Activated CD8-positive, alpha-beta T cell treated with anti-CD3 and anti-CD28 coated beads for 36 hours (primary cell): Measurements from ENCODE around the gene SEH1L. TPM values are rescaled to one million over a fixed set of nuclear protein-coding genes. Genes with fewer than 3 reads are reported as not detected.
"Not testable (repeated sequence)": the region's sequence is repeated elsewhere in the genome, so short reads cannot be mapped to it uniquely, and the experiment has no call there.

Source experiments
- ATAC-seq: fragments of 200-7000 bp; cut with Tn5 transposase; one replicate; pipeline ENCODE4 v1.10.0; 2021; ENCODE audit warnings: mild to moderate bottlenecking, moderate library complexity
- CTCF ChIA-PET: fragments of 350-600 bp; sonication (Branson Sonifier 250); formaldehyde crosslinking; loops from one replicate; lab custom pipeline; 2021; ENCODE audit warnings: antibody characterized with exemption; lab: Charles Lee
- POLR2A ChIA-PET: fragments of 350-600 bp; sonication (Branson Sonifier 250); formaldehyde crosslinking; loops from one replicate; lab custom pipeline; 2021; ENCODE audit warnings: antibody characterized with exemption; lab: Charles Lee
- DNase-seq: peaks from one replicate; pipeline ENCODE4 v3.0.0-alpha.2; 2020
- H3K27ac Mint-ChIP-seq: one replicate; pipeline ENCODE4 v1.8.0; 2021; ENCODE audit warnings: mild to moderate bottlenecking, mixed read lengths
- H3K27me3 Mint-ChIP-seq: one replicate; pipeline ENCODE4 v1.8.0; 2021; ENCODE audit warnings: mixed read lengths
- H3K36me3 Mint-ChIP-seq: one replicate; pipeline ENCODE4 v1.8.0; 2021; ENCODE audit warnings: low read depth, mixed read lengths
- H3K4me1 Mint-ChIP-seq: one replicate; pipeline ENCODE4 v1.8.0; 2021; ENCODE audit warnings: low read depth, mixed read lengths
- H3K4me3 Mint-ChIP-seq: one replicate; pipeline ENCODE4 v1.8.0; 2021; ENCODE audit warnings: mild to moderate bottlenecking, moderate library complexity, mixed read lengths
- H3K9me3 Mint-ChIP-seq: one replicate; pipeline ENCODE4 v1.8.0; 2021; ENCODE audit warnings: mixed read lengths
- intact Hi-C: fragments of 100-400 bp; cut with micrococcal nuclease; formaldehyde crosslinking; loops from one replicate; pipeline ENCODE4 v1.10.0; 2022
- total RNA-seq, 2 experiments: library from RNA; stranded (reverse); gene quantifications; one replicate each; pipeline ENCODE4 v1.2.3, GENCODE V29; 2021
- TF ChIP-seq, protein P1 (sequence below): fragments of 200-600 bp; IDR thresholded peaks from one replicate; pipeline ENCODE4 v1.8.0; 2022; ENCODE audit warnings: antibody characterized with exemption, mild to moderate bottlenecking

The SEH1L gene
- total RNA-seq, 2 experiments from 2014 or later = 105 to 110 TPM

- no peaks in the 10 kb centered on the region for H3K9me3 Mint-ChIP-seq
- H3K27me3 Mint-ChIP-seq = no peaks in the 10 kb centered on the region
- H3K4me3 Mint-ChIP-seq = no peak overlapping the region
- ChIA-PET CTCF (interaction anchor here (0.7 to 1.6 kb wide), 3 partner anchors 11 to 186 kb away, joined by 3 to 4 read pairs (median 3); partner anchors contain the start of gene CEP192), POLR2A (interaction anchor here (2.2 kb wide), 1 partner anchor 10 kb away, joined by 5 read pairs; no protein-coding TSS in a partner anchor)
- DNase-seq (no peak), ATAC-seq (peak; percentile 79)
- intact Hi-C loops = no loop called here
- H3K4me1 Mint-ChIP-seq = peaks cover 8% of the 10 kb centered on the region
- peaks cover 49% of the 10 kb centered on the region for H3K36me3 Mint-ChIP-seq
- H3K27ac Mint-ChIP-seq = peak overlapping the region; percentile 2
- TF ChIP-seq, protein P1, sequence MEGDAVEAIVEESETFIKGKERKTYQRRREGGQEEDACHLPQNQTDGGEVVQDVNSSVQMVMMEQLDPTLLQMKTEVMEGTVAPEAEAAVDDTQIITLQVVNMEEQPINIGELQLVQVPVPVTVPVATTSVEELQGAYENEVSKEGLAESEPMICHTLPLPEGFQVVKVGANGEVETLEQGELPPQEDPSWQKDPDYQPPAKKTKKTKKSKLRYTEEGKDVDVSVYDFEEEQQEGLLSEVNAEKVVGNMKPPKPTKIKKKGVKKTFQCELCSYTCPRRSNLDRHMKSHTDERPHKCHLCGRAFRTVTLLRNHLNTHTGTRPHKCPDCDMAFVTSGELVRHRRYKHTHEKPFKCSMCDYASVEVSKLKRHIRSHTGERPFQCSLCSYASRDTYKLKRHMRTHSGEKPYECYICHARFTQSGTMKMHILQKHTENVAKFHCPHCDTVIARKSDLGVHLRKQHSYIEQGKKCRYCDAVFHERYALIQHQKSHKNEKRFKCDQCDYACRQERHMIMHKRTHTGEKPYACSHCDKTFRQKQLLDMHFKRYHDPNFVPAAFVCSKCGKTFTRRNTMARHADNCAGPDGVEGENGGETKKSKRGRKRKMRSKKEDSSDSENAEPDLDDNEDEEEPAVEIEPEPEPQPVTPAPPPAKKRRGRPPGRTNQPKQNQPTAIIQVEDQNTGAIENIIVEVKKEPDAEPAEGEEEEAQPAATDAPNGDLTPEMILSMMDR = no peak
Measured at GRCh38 chr18:12973562-12974213, 25.9 kb downstream of the SEH1L start.

DNA sequence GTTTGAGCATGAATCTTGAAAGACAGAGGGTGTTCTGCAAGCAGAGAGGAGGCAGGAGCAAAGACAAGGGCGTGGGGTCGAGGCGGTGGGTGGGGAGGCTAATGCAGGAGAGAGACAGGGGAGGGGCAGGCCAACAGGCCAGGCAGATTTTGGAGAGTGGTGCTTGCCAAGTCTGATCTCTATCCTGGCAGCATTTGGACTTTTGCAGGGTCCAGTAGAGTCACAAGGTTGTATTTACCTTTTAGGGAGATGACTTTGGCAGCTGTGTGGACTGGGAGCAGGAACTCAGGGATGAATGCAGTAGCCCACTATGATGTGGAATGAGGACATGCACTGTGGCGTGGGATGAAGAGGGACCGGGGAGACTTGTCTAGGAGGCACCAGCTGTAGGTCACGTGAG is 27.7 kb downstream of the SEH1L start:
- no peak for DNase-seq
- intact Hi-C loops = no loop called here
- Mint-ChIP-seq H3K4me3 (no peak overlapping the region), H3K4me1 (peaks cover 7% of the 10 kb centered on the region), H3K27me3 (no peaks in the 10 kb centered on the region), H3K9me3 (no peaks in the 10 kb centered on the region), H3K36me3 (peaks cover 44% of the 10 kb centered on the region), H3K27ac (no peak overlapping the region)
- POLR2A ChIA-PET = interaction anchor here (0.6 to 5.0 kb wide), 6 partner anchors 8 to 375 kb away, joined by 3 to 26 read pairs (median 4); partner anchors contain the start of gene CEP192
- TF ChIP-seq, protein P1 = no peak
- no peak for ATAC-seq
- CTCF ChIA-PET = no interaction called here

GRCh38 chr18:12976305-12976704 is 28.5 kb downstream of the SEH1L start:
- POLR2A ChIA-PET = interaction anchor here (0.6 to 5.0 kb wide), 3 partner anchors 11 to 376 kb away, joined by 3 to 26 read pairs (median 3); partner anchors contain the start of gene CEP192
- Mint-ChIP-seq H3K9me3 (no peaks in the 10 kb centered on the region), H3K27ac (no peak overlapping the region), H3K4me3 (no peak overlapping the region), H3K27me3 (no peaks in the 10 kb centered on the region), H3K4me1 (peaks cover 7% of the 10 kb centered on the region), H3K36me3 (peaks cover 41% of the 10 kb centered on the region)
- ATAC-seq (no peak), DNase-seq (no peak)
- intact Hi-C loops = no loop called here
- TF ChIP-seq, protein P1 = no peak
- CTCF ChIA-PET = no interaction called here

DNA sequence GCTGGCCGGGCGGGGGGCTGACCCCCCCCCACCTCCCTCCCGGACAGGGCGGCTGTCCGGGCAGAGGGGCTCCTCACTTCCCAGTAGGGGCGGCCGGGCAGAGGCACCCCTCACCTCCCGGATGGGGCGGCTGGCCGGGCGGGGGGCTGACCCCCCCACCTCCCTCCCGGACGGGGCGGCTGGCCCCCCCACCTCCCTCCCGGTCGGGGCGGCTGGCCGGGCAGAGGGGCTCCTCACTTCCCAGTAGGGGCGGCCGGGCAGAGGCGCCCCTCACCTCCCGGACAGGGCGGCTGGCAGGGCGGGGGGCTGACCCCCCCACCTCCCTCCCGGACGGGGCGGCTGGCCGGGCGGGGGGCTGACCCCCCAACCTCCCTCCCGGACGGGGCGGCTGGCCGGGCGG is 32.3 kb downstream of the SEH1L start:
- CTCF ChIA-PET, H3K4me1 Mint-ChIP-seq, H3K9me3 Mint-ChIP-seq, H3K27me3 Mint-ChIP-seq, intact Hi-C loops, POLR2A ChIA-PET, H3K27ac Mint-ChIP-seq, H3K4me3 Mint-ChIP-seq, ATAC-seq, DNase-seq: not testable (repeated sequence)
- peaks cover 30% of the 10 kb centered on the region for H3K36me3 Mint-ChIP-seq

DNA sequence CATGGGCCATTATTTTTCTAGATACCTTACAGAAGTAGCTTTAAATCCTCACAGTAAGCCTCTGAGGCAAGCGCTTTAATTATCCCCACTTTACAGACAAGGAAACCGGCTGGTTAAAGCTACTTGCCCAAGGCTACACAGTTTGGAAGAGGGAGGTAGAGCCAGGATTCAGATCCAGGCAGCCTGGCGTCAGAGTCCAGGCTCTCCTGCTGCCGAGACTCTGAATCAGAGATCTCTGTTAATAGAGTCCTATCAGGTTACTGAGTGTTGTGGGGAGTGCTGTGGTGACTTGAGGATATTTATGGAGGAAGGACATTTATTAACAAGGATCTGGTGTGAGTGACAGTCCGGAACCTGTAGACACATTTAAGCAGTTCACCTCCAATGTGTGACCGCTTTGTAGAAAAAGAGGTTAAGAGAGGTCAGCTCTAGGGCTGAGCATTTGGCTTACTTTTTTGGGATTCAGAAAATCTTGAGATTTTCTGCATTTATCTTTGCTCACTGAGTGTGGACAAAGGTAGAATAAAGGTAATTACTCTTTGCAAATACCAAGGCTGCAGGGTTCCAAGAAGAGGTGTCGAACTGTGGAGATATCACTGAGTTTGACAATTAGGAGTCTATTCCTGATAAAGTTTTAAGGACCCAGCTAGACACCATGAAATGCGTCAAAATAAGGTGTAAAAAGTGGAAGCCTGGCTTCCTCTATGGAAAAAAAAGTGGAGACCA is 41.7 kb downstream of the SEH1L start:
- CTCF ChIA-PET = interaction anchor here (1.3 kb wide), 1 partner anchor 11 kb away, joined by 4 read pairs; no protein-coding TSS in a partner anchor
- intact Hi-C loops = no loop called here

More for the DNA sequence above, 41.7 kb downstream of the SEH1L start:
- H3K27ac Mint-ChIP-seq = peak overlapping the region; percentile 96
- peaks cover 13% of the 10 kb centered on the region for H3K4me1 Mint-ChIP-seq
- DNase-seq = no peak
- ATAC-seq = no peak
- H3K27me3 Mint-ChIP-seq = peaks cover 1% of the 10 kb centered on the region
- peaks cover 24% of the 10 kb centered on the region for H3K36me3 Mint-ChIP-seq
- peak overlapping the region; percentile 89 for H3K4me3 Mint-ChIP-seq
- POLR2A ChIA-PET = interaction anchor here (0.7 to 4.9 kb wide), 11 partner anchors 9 to 42 kb away, joined by 3 to 26 read pairs (median 6); partner anchors contain the start of gene SEH1L
- TF ChIP-seq, protein P1 = no peak
- H3K9me3 Mint-ChIP-seq = no peaks in the 10 kb centered on the region
